HCT116 (cell line): ENCODE data around the gene KIAA0232.

Experiments used
- CEBPB ChIP-seq: IDR thresholded peaks from 2 replicates; pipeline ENCODE4 v1.6.1; 2012; ENCODE audit warnings: low read depth
- CTCF ChIP-seq, 3 experiments: fragments of 200-600 bp in 1 of 3; sonication (generic) in 1 of 3; IDR thresholded peaks in 2 of 3; conservative IDR thresholded peaks in 1 of 3; 2 replicates each; pipeline ENCODE4 v1.5.1; 2012 to 2017; ENCODE audit warnings: low read depth in 2 of 3, low read length in 2 of 3, antibody characterized with exemption in 1 of 3, borderline replicate concordance in 1 of 3, control low read depth in 1 of 3, mild to moderate bottlenecking in 1 of 3, mixed read lengths in 1 of 3, mixed run types in 1 of 3, moderate library complexity in 1 of 3; ENCODE audit not compliant: insufficient read depth in 1 of 3
- EZH2 ChIP-seq: fragments of 200-600 bp; sonication (generic); IDR thresholded peaks from 2 replicates; pipeline ENCODE4 v1.6.1; 2017; ENCODE audit warnings: antibody characterized with exemption, mixed run types
- EZH2phosphoT487 ChIP-seq: fragments of 200-600 bp; IDR thresholded peaks from 2 replicates; pipeline ENCODE4 v1.6.1; 2018; ENCODE audit warnings: antibody characterized with exemption, borderline replicate concordance
- JUND ChIP-seq: IDR thresholded peaks from 2 replicates; pipeline ENCODE4 v1.6.1; 2012
- MAX ChIP-seq: IDR thresholded peaks from 2 replicates; pipeline ENCODE4 v1.6.1; 2012
- POLR2A ChIP-seq: IDR thresholded peaks from 2 replicates; pipeline ENCODE4 v1.7.0; 2011; ENCODE audit warnings: borderline replicate concordance; ENCODE audit not compliant: insufficient read depth, insufficient read length; ENCODE audit errors: extremely low read depth
- POLR2AphosphoS5 ChIP-seq: IDR thresholded peaks from 2 replicates; pipeline ENCODE4 v1.6.1; 2011; ENCODE audit warnings: mild to moderate bottlenecking, low read depth, low read length, moderate library complexity
- TCF7L2 ChIP-seq: IDR thresholded peaks from 2 replicates; pipeline ENCODE4 v1.7.0; 2011; ENCODE audit warnings: borderline replicate concordance, inconsistent platforms; ENCODE audit not compliant: insufficient read depth, insufficient read length; ENCODE audit errors: extremely low read depth

- TF ChIP-seq CTCF (IDR thresholded peaks at IDR 0.05 in 2 of 3, conservative IDR thresholded peaks at IDR 0.05 in 1 of 3; ENCODE audit: borderline replicate concordance in 1 of 3, insufficient read depth in 1 of 3, low read depth in 2 of 3, low read length in 2 of 3): no peak
- no peak for TF ChIP-seq TCF7L2
- TF ChIP-seq JUND: no peak
- TF ChIP-seq POLR2AphosphoS5: no peak
- no peak for TF ChIP-seq POLR2A
- no peak for TF ChIP-seq EZH2
- TF ChIP-seq CEBPB: no peak
- no peak for TF ChIP-seq EZH2phosphoT487
- no peak for TF ChIP-seq MAX
These were observed 19.5 kb downstream of the KIAA0232 start for GRCh38 chr4:6802025-6802424.
